ENCODE measurements around the gene CNKSR3.

CNKSR3 gene

DNA sequence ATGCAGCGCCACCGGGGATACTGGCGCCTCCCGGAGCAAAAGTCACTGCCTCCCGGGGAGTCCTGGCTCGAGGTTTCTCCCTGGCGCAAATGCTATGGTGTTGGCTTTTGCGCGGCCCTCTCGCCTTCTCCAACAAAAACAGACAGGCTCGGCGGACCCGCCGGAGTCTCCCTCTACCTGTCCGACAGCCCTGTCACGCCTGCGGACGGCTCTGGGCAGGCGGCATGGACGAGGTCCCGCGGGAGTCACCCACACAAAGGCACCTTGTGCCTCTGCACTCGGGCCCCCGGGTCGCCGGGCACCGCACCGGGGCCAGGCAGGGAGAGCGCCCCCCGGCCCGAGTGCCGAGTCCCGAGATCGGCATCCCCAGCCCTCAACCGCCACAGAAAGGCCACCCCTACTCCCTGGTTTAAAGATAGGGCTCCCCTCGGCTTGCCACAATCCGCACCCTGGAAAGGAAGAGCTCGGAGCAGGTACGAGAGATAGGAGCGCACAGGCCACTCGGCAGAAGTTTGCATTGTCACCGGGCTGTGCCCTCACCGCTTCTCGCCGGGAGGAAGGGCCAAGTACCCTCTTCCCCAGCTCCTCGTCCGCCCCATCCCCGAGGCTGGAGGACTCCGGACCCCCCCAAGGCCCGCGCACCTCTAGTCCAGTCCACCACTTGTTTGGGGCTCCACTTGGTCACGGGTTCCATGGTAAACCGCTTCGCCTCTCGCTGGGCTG, 903 bp downstream of the CNKSR3 start:
- TF ChIP-seq MAX (IDR thresholded peaks at IDR 0.05) (peak; percentile 80), TEAD4 (IDR thresholded peaks at IDR 0.05) (no peak)

DNA sequence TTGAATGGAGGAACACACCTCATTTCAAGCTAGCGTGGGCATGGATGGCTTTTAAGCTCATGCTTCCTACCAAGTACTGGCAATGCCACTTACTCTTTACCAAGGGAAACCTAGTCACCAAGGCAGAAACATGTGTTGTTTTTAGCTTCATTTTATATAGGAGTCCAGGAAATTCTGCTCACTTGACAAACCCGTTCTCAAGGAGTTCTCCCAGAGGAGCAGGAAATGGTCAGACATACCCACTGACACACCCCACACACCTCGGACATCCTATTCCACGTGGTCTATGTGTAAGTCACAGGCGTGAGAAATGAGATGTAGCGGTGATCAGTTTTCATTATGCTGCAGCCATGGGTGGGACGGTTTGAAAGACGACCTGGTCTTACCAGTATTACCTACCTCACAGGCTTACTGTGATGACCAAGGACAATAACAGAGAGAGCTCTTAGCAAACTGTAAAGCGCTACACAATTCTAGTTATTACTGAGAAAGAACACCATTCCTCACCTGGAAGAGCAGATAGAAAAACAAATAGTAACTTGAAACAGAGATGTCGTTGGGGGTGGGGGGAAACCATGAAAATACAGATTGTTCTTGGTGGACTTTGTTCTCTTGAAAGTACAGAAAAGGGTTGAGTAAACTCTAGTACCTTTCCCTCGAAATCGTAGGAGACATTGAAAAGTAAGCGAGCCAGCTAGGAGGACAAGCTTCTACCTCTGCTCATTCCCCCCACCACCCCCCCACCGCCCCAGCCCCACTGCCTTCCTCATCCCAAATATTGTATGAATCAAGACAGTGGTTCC, 1.7 kb downstream of the CNKSR3 start:
- peak; percentile 37; the same call in 1 of the 2 replicates for TF ChIP-seq MAX (IDR thresholded peaks at IDR 0.05)
- TF ChIP-seq CEBPB (IDR thresholded peaks at IDR 0.05), result no peak

DNA sequence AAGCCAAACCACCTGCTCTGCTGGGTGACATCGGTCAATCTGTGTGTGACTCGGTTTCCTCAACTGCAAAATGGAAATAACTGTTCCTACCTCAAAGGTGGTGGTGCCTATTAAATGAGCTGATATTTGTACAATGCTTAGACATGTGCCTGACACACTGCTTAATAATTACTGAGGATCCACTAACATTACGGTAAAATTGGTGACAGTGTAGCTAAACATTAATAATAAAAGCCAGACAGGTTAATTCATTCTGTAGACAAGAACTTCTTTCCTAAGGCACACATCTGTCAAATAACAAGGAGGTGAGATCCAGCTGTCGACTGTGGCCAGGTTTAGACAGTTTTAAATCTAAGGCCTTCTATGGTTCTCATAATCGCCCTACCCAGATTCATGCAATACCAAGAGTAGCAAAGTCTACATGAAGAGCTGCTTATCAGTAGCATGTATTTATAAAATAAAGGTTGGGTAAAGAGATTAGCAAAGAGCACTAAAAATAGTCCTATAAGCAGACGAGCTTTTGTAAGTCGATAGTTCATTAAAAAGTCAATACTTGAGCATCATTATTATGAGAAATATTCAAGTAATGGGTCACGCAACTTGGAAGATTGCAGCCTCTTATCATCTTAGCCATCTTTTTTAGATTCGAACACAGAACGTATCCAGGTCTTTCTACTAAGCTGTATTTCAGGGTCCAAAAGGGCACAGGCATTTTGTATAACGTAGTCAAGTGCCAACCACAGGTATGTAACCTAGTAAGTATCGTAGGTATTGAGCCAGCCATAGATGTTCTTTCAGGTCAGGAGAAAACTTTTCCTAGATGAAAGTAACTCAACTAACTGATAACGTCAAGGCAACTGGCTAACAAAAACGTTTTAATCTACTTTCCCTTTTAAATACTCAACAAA, 3.2 kb downstream of the CNKSR3 start:
- TF ChIP-seq EP300 (IDR thresholded peaks at IDR 0.05; ENCODE audit: borderline replicate concordance) (no peak), CREB1 (IDR thresholded peaks at IDR 0.05; ENCODE audit: low read depth) (no peak), TAF1 (IDR thresholded peaks at IDR 0.05; ENCODE audit: low read depth) (no peak), MAX (IDR thresholded peaks at IDR 0.05) (no peak), CEBPB (IDR thresholded peaks at IDR 0.05) (no peak), RAD21 (IDR thresholded peaks at IDR 0.05; ENCODE audit: low read depth) (no peak), FOXM1 (IDR thresholded peaks at IDR 0.05; ENCODE audit: borderline replicate concordance, low read depth) (no peak), REST (IDR thresholded peaks at IDR 0.05; ENCODE audit: low read depth) (no peak), YY1 (IDR thresholded peaks at IDR 0.05; ENCODE audit: low read depth) (no peak), NFIC (IDR thresholded peaks at IDR 0.05) (no peak), EGR1 (IDR thresholded peaks at IDR 0.05) (no peak), USF1 (IDR thresholded peaks at IDR 0.05) (no peak), ZBTB7A (IDR thresholded peaks at IDR 0.05; ENCODE audit: low read depth) (no peak), TEAD4 (IDR thresholded peaks at IDR 0.05) (no peak), TCF12 (IDR thresholded peaks at IDR 0.05; ENCODE audit: low read depth) (no peak)

DNA sequence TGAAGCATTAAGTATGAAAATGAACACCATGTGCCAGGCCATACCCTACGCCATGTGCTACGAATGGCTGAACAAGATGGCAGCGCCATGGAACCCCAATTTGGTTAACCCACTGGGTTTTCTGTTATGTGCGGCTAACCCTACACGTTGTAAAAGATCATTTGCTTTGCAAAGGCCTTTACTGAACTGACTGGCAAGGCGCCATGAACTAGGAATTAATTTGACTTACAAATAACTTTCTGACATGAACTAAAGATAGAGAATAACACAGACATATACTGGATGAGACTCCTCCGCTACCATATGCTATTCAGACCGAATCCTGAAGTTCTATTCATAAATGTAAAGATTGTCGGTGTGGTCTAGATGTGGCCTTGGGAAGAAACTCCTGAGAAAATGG, 3.9 kb downstream of the CNKSR3 start:
- TF ChIP-seq REST (IDR thresholded peaks at IDR 0.05; ENCODE audit: low read depth) (no peak), EGR1 (IDR thresholded peaks at IDR 0.05) (no peak), ZBTB7A (IDR thresholded peaks at IDR 0.05; ENCODE audit: low read depth) (no peak), CEBPB (IDR thresholded peaks at IDR 0.05) (no peak), MAX (IDR thresholded peaks at IDR 0.05) (no peak), RAD21 (IDR thresholded peaks at IDR 0.05; ENCODE audit: low read depth) (no peak), USF1 (IDR thresholded peaks at IDR 0.05) (no peak)

DNA sequence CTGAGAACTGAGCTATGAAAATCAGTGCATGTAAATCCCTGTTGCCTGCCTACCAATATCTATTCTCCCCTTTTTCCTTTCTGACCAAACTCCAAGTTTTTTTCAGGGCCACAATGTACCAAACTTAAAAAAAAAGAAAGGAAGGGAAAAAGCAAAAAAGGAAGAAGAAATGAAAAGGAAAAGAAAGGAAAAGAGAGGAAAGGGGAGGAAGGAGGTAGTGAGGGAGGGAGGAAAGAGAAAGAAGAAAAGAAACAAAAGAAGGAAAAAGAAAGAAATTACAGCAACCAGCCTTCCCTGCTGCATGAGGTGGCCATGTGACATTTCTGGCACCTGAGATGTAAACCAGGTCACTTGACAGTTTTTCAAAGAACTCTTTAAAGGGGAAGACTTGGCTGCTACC, 4.4 kb downstream of the CNKSR3 start:
- TF ChIP-seq TCF12 (IDR thresholded peaks at IDR 0.05; ENCODE audit: low read depth), result no peak
- no peak for TF ChIP-seq RAD21 (IDR thresholded peaks at IDR 0.05; ENCODE audit: low read depth)
- TF ChIP-seq REST (IDR thresholded peaks at IDR 0.05; ENCODE audit: low read depth), result no peak
- TF ChIP-seq EGR1 (IDR thresholded peaks at IDR 0.05), result no peak
- no peak for TF ChIP-seq NFIC (IDR thresholded peaks at IDR 0.05)
- TF ChIP-seq CEBPB (IDR thresholded peaks at IDR 0.05), result no peak
- TF ChIP-seq YY1 (IDR thresholded peaks at IDR 0.05; ENCODE audit: low read depth), result no peak
- no peak for TF ChIP-seq ZBTB7A (IDR thresholded peaks at IDR 0.05; ENCODE audit: low read depth)
- no peak for TF ChIP-seq TAF1 (IDR thresholded peaks at IDR 0.05; ENCODE audit: low read depth)
- TF ChIP-seq MAX (IDR thresholded peaks at IDR 0.05), result no peak
- no peak for TF ChIP-seq USF1 (IDR thresholded peaks at IDR 0.05)
